ENCODE results near the gene CPM. TPM values are rescaled to one million over a fixed set of nuclear protein-coding genes. Genes with fewer than 3 reads are reported as not detected.

CPM gene
- total and polyA plus RNA-seq, 2 donors (not counting 3 experiments of a cell fraction or from before 2014, with no cell fraction given), result not detected

GRCh38 chr12:68887641-68888040, 45.3 kb downstream of the CPM start:
- no peak overlapping the region for H3K4me3 ChIP-seq (replicated peaks in 1 of 3; ENCODE audit: insufficient read depth in 1 of 3, low read depth in 1 of 3, low read length in 3 of 3)
- TF ChIP-seq POLR2A (IDR thresholded peaks at IDR 0.05; ENCODE audit: low read depth, low read length), result no peak
- TF ChIP-seq EZH2 (IDR thresholded peaks at IDR 0.05; ENCODE audit: borderline replicate concordance, low read depth, low read length, severe bottlenecking), result no peak
- H4K20me1 ChIP-seq (replicated peaks; ENCODE audit: control insufficient read depth, extremely low read depth, insufficient read depth, low read length), result no peaks in the 10 kb centered on the region
- H3K79me2 ChIP-seq (ENCODE audit: control insufficient read depth, insufficient read depth, low read length), result no peaks in the 10 kb centered on the region
- H2AFZ ChIP-seq (ENCODE audit: low read depth, low read length), result no peak overlapping the region
- POLR2A ChIA-PET, result no interaction called here
- H3K9ac ChIP-seq (replicated peaks; ENCODE audit: extremely low read depth, insufficient read depth, low read length), result no peak overlapping the region
- dilution Hi-C loops (cut with MboI; ENCODE audit: extremely low pct_ligation_motif_present, low sequenced_read_pairs), result no loop called here
- intact Hi-C loops (cut with micrococcal nuclease), result no loop called here
- no peaks in the 10 kb centered on the region for H3K9me1 ChIP-seq (replicated peaks; ENCODE audit: control insufficient read depth, extremely low read depth, insufficient read depth, low read length)
- H3K27me3 ChIP-seq (ENCODE audit: control insufficient read depth in 2 of 2, insufficient read depth in 2 of 2, low read length in 2 of 2), result peaks cover 8 to 10% of the 10 kb centered on the region in 2 experiments
- no peaks in the 10 kb centered on the region for H3K9me3 ChIP-seq (replicated peaks; ENCODE audit: control insufficient read depth, insufficient read depth, low read length)
- no peak for DNase-seq (ENCODE audit: low read depth, low spot score)
- no TSS peak for BruUV-seq (replicated peaks)
- FAIRE-seq, result no peak
- H3K27ac ChIP-seq (ENCODE audit: insufficient read depth, low read depth, low read length), result no peak overlapping the region
- H3K4me1 ChIP-seq (ENCODE audit: control insufficient read depth, extremely low read depth, insufficient read depth, low read length), result no peaks in the 10 kb centered on the region
- no peak overlapping the region for H3K4me2 ChIP-seq (ENCODE audit: insufficient read depth, low read length)
- H3K36me3 ChIP-seq (ENCODE audit: control insufficient read depth in 2 of 2, extremely low read depth in 1 of 2, insufficient read depth in 2 of 2, low read length in 2 of 2), result no peaks in the 10 kb centered on the region
- CTCF ChIA-PET, result no interaction called here

- Histone ChIP-seq H3K9me3 (replicated peaks; ENCODE audit: control insufficient read depth, insufficient read depth, low read length) (no peaks in the 10 kb centered on the region), H3K27me3 (ENCODE audit: control insufficient read depth in 2 of 2, insufficient read depth in 2 of 2, low read length in 2 of 2) (peaks cover 8 to 10% of the 10 kb centered on the region in 2 experiments), H3K4me3 (replicated peaks in 1 of 3; ENCODE audit: insufficient read depth in 1 of 3, low read depth in 1 of 3, low read length in 3 of 3) (no peak overlapping the region), H3K79me2 (ENCODE audit: control insufficient read depth, insufficient read depth, low read length) (no peaks in the 10 kb centered on the region), H2AFZ (ENCODE audit: low read depth, low read length) (no peak overlapping the region), H4K20me1 (replicated peaks; ENCODE audit: control insufficient read depth, extremely low read depth, insufficient read depth, low read length) (no peaks in the 10 kb centered on the region), H3K36me3 (ENCODE audit: control insufficient read depth in 2 of 2, extremely low read depth in 1 of 2, insufficient read depth in 2 of 2, low read length in 2 of 2) (no peaks in the 10 kb centered on the region), H3K27ac (ENCODE audit: insufficient read depth, low read depth, low read length) (no peak overlapping the region), H3K9ac (replicated peaks; ENCODE audit: extremely low read depth, insufficient read depth, low read length) (no peak overlapping the region), H3K9me1 (replicated peaks; ENCODE audit: control insufficient read depth, extremely low read depth, insufficient read depth, low read length) (no peaks in the 10 kb centered on the region), H3K4me1 (ENCODE audit: control insufficient read depth, extremely low read depth, insufficient read depth, low read length) (no peaks in the 10 kb centered on the region), H3K4me2 (ENCODE audit: insufficient read depth, low read length) (no peak overlapping the region)
- dilution Hi-C loops (cut with MboI; ENCODE audit: extremely low pct_ligation_motif_present, low sequenced_read_pairs), result no loop called here
- TF ChIP-seq GATA2 (IDR thresholded peaks at IDR 0.05; ENCODE audit: insufficient read depth, insufficient read length, low read depth, low read length), result no peak
- BruUV-seq (replicated peaks), result no TSS peak
- no peak for DNase-seq (ENCODE audit: low read depth, low spot score)
- intact Hi-C loops (cut with micrococcal nuclease), result no loop called here
- CTCF ChIA-PET, result interaction anchor here (0.9 kb wide), 1 partner anchor 10 kb away, joined by 3 read pairs; no protein-coding TSS in a partner anchor
- POLR2A ChIA-PET, result no interaction called here
- FAIRE-seq, result no peak
These were observed 46.1 kb downstream of the CPM start for GRCh38 chr12:68886636-68887572.
